ENCODE results near the gene USP17L13.
"Not testable (repeated sequence)": the region's sequence is repeated elsewhere in the genome, so short reads cannot be mapped to it uniquely, and the experiment has no call there.

GRCh38 chr4:9247953-9248680, 23.4 kb downstream of the USP17L13 start, which contains the start of gene USP17L18:
- TF ChIP-seq EZH2 (IDR thresholded peaks at IDR 0.05; ENCODE audit: borderline replicate concordance, low read length); CTCF (IDR thresholded peaks at IDR 0.05; ENCODE audit: low read length): not testable (repeated sequence)

Measured in OCI-LY1 (cell line).